Brain microvascular endothelial cell (primary cell): Measurements from ENCODE around the gene ZNF609.

Experiments used
- DNase-seq: peaks from one replicate; pipeline ENCODE4 v3.0.0-alpha.2; 2020
- H3K27ac ChIP-seq: fragments of 250-450 bp; sonication (Bioruptor Pico); 2 replicates; pipeline ENCODE4 v1.5.1; 2020; ENCODE audit warnings: mild to moderate bottlenecking, moderate library complexity
- H3K27me3 ChIP-seq: fragments of 250-450 bp; sonication (Bioruptor Pico); replicated peaks from 2 replicates; pipeline ENCODE4 v1.5.1; 2020; ENCODE audit warnings: mild to moderate bottlenecking
- H3K36me3 ChIP-seq: fragments of 250-450 bp; sonication (Bioruptor Pico); replicated peaks from 2 replicates; pipeline ENCODE4 v1.5.1; 2020; ENCODE audit warnings: mild to moderate bottlenecking
- H3K4me3 ChIP-seq: 2 replicates; pipeline ENCODE4 v1.5.1; 2011; ENCODE audit warnings: low read depth, mild to moderate bottlenecking, control low read depth, low read length, moderate library complexity
- in situ Hi-C: cut with HindIII; loops from 2 replicates; pipeline ENCODE4 v1.10.0; 2017; ENCODE audit warnings: low sequenced_read_pairs, low pct_ligation_motif_present
- TF ChIP-seq, protein P1 (sequence below): IDR thresholded peaks from 2 replicates; pipeline ENCODE4 v1.5.1; 2011; ENCODE audit warnings: low read depth, mild to moderate bottlenecking, moderate library complexity, low read length, control low read depth, inconsistent platforms; ENCODE audit errors: missing control alignments

The ZNF609 gene

DNA sequence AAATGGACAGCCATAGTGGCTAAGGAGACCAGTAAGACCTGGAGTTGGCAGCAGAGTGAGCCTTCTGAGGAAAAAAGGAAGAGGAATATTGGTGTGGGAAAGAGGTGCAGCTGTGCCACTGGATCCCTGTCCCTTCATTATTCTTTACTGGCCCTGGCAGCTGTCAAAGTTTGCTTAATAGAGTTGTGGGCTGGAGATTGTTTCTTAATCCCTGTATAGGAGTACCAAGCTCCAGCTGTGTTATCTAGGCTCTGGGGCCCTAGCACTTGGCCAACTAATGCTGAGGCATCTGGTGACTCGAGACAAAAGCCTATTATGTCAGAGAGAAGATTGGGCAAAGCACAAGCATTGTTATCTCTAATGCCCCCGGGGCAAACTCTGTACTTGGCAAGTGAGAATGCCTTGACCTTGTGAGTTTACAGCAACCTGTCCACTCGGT is 61.4 kb downstream of the ZNF609 start:
- in situ Hi-C loops, result no loop called here
- Histone ChIP-seq H3K27me3 (no peaks in the 10 kb centered on the region), H3K4me3 (no peak overlapping the region), H3K36me3 (no peaks in the 10 kb centered on the region), H3K27ac (peak overlapping the region; percentile 19)
- peak; percentile 36 for DNase-seq
- TF ChIP-seq, protein P1, sequence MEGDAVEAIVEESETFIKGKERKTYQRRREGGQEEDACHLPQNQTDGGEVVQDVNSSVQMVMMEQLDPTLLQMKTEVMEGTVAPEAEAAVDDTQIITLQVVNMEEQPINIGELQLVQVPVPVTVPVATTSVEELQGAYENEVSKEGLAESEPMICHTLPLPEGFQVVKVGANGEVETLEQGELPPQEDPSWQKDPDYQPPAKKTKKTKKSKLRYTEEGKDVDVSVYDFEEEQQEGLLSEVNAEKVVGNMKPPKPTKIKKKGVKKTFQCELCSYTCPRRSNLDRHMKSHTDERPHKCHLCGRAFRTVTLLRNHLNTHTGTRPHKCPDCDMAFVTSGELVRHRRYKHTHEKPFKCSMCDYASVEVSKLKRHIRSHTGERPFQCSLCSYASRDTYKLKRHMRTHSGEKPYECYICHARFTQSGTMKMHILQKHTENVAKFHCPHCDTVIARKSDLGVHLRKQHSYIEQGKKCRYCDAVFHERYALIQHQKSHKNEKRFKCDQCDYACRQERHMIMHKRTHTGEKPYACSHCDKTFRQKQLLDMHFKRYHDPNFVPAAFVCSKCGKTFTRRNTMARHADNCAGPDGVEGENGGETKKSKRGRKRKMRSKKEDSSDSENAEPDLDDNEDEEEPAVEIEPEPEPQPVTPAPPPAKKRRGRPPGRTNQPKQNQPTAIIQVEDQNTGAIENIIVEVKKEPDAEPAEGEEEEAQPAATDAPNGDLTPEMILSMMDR, result no peak

DNA sequence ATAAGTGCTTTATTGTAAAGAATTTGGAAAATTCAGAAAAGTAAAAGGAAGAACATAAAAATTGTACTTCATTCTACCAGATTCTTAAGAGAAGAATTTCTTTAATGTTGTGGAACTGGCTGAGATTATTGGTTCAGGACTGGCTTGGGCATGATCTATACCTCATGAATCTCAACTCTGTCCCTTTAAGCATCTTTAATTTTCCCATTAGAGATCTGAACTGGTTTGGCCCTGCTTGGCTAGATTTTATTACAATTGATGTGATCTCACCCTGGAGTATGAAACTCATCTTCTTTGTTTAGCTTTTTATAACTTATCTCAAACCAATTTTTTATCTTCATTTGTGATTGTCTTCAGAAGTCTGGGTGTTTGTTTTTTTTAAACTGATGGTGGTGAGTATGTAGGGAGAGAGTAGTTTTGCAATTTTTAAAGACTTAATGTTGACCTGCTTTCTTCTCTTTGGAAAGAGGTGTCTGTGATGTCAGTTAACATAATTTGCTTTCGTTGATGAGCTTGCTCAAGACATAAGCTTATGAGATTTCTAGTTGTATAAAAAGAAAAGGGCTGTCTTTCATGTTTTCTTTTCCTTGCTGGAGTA is 61.9 kb downstream of the ZNF609 start:
- Histone ChIP-seq H3K27ac (no peak overlapping the region), H3K27me3 (no peaks in the 10 kb centered on the region), H3K4me3 (no peak overlapping the region), H3K36me3 (no peaks in the 10 kb centered on the region)
- in situ Hi-C loops, result no loop called here
- no peak for DNase-seq
- TF ChIP-seq, protein P1, result no peak

DNA sequence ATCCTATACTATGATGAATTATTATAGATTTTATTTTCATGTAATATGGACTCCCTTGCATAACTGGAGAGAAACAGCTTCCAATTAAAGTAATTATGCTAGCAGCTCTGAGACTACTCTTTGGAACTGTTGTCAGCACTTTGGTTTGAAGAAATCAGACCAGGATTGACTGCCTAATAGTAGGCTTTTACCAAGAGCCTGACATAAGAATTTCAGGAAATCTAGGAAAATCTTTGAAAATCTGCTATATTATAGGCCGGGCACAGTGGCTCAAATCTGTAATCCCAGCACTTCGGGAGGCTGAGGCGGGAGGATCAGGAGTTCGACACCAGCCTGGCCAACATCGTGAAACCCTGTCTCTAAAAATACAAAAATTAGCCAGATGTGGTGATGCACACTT is 62.9 kb downstream of the ZNF609 start:
- Histone ChIP-seq H3K27me3 (no peaks in the 10 kb centered on the region), H3K36me3 (no peaks in the 10 kb centered on the region), H3K4me3 (no peak overlapping the region), H3K27ac (no peak overlapping the region)
- TF ChIP-seq, protein P1, result no peak
- no peak for DNase-seq
- in situ Hi-C loops, result no loop called here

DNA sequence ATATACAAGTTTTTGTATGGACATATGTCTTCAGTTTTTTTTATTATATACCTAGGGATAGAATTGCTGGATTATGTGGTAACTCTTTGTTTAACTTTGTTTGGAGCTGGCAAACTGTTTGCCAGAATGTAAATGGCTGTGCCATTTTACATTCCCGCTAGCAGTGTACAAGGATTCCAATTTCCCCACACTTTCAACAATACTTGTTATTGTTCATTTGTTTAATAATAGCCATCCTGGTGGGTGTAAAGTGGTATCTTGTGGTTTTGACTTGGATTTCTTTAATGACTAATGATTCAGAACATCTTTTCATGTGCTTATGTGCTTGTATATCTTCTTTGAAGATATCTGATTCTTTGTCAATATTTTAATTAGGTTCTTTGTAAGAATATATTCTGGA is 64.4 kb downstream of the ZNF609 start:
- no peak overlapping the region for H3K27ac ChIP-seq
- TF ChIP-seq, protein P1, result no peak
- no peaks in the 10 kb centered on the region for H3K27me3 ChIP-seq
- no peaks in the 10 kb centered on the region for H3K36me3 ChIP-seq
- H3K4me3 ChIP-seq, result no peak overlapping the region
- no peak for DNase-seq
- in situ Hi-C loops, result no loop called here

DNA sequence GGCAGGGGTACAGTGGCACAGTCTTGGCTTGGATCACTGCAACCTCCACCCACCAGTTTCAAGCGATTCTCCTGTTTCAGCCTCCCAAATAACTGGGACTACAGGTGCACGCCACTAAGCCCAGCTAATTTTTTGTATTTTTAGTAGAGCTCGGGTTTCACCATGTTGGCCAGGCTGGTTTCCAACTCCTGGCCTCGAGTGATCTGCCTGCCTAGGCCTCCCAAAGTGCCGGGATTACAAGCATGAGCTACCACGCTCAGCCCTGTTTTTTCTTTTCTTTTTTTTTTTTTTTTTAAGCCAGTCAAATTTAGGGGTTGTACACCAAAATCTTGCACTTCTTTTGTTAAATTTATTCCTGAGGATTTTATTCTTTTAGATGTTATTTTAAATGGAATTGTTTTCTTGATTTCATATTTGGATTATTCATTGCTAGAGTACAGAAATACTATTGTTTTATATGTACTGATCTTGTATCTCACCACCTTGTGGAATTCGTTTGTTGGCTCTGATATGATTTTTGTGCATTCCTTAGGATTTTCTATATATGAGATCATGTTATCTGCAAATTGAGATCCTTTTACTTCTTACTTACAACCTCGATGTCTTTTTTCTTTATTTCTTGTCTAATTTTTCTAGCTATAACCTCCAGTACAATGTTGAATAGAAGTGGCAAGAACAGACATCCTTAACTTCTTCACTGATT is 65.6 kb downstream of the ZNF609 start:
- H3K27me3 ChIP-seq, result no peaks in the 10 kb centered on the region
- DNase-seq, result no peak
- TF ChIP-seq, protein P1, result no peak
- in situ Hi-C loops, result no loop called here
- H3K4me3 ChIP-seq, result no peak overlapping the region
- H3K36me3 ChIP-seq, result no peaks in the 10 kb centered on the region
- no peak overlapping the region for H3K27ac ChIP-seq
